A673 (cell line): Measurements from ENCODE around the gene MAN1C1. TPM values are rescaled to one million over a fixed set of nuclear protein-coding genes. Genes with fewer than 3 reads are reported as not detected.
"Not testable (repeated sequence)": the region's sequence is repeated elsewhere in the genome, so short reads cannot be mapped to it uniquely, and the experiment has no call there.

ENCODE experiments used
- BruUV-seq: library from RNA; stranded (reverse); fragments of 400-500 nt; replicated peaks from 2 replicates; lab custom pipeline; 2021; lab: Mats Ljungman, UMichigan
- CTCF ChIA-PET: fragments of 300-600 bp; sonication (Branson Sonifier 250); formaldehyde crosslinking; loops from one replicate; lab custom pipeline; 2022; ENCODE audit warnings: antibody characterized with exemption; lab: Charles Lee
- POLR2A ChIA-PET: fragments of 300-600 bp; sonication (Branson Sonifier 250); formaldehyde crosslinking; loops from one replicate; lab custom pipeline; 2022; ENCODE audit warnings: antibody characterized with exemption; ENCODE audit not compliant: low non-redundant PET; lab: Charles Lee
- DNase-seq: peaks from one replicate; pipeline ENCODE4 v3.0.0-alpha.2; 2015; ENCODE audit warnings: low spot score
- H3K27ac ChIP-seq: fragments of 200-600 bp; sonication (generic); 2 replicates; pipeline ENCODE4 v1.5.1; 2016; ENCODE audit warnings: mixed run types, low read depth, mild to moderate bottlenecking, mixed read lengths, antibody characterized with exemption, low read length; ENCODE audit not compliant: poor library complexity, severe bottlenecking
- H3K27me3 ChIP-seq: fragments of 200-600 bp; sonication (generic); replicated peaks from 2 replicates; pipeline ENCODE4 v1.6.1; 2017; ENCODE audit warnings: mixed run types, low read depth, mild to moderate bottlenecking, mixed read lengths, antibody characterized with exemption, low read length; ENCODE audit not compliant: insufficient read depth, poor library complexity
- H3K36me3 ChIP-seq: fragments of 200-600 bp; sonication (generic); 2 replicates; pipeline ENCODE4 v1.6.1; 2016; ENCODE audit warnings: mixed run types, mild to moderate bottlenecking, mixed read lengths, antibody characterized with exemption, low read length; ENCODE audit not compliant: insufficient read depth, poor library complexity, severe bottlenecking
- H3K4me1 ChIP-seq: fragments of 200-600 bp; sonication (generic); 2 replicates; pipeline ENCODE4 v1.6.1; 2017; ENCODE audit warnings: mixed run types, mild to moderate bottlenecking, mixed read lengths, antibody characterized with exemption, low read length; ENCODE audit not compliant: insufficient read depth, poor library complexity, severe bottlenecking
- H3K4me3 ChIP-seq: fragments of 200-600 bp; sonication (generic); 2 replicates; pipeline ENCODE4 v1.5.1; 2016; ENCODE audit warnings: low read depth, mixed run types, mild to moderate bottlenecking, mixed read lengths, low read length; ENCODE audit not compliant: poor library complexity, severe bottlenecking
- H3K9me3 ChIP-seq: fragments of 200-600 bp; sonication (generic); 2 replicates; pipeline ENCODE4 v1.6.1; 2016; ENCODE audit warnings: mixed run types, low read depth, mild to moderate bottlenecking, mixed read lengths, antibody characterized with exemption, low read length; ENCODE audit not compliant: poor library complexity, severe bottlenecking
- EZH2 ChIP-seq: fragments of 200-600 bp; sonication (generic); IDR thresholded peaks from 2 replicates; pipeline ENCODE4 v1.6.1; 2017; ENCODE audit warnings: borderline replicate concordance, low read depth, mild to moderate bottlenecking, mixed read lengths, antibody characterized with exemption, low read length; ENCODE audit not compliant: poor library complexity, severe bottlenecking
- intact Hi-C: fragments of 100-400 bp; cut with micrococcal nuclease; formaldehyde crosslinking; loops from one replicate; pipeline ENCODE4 v1.10.0; 2022; ENCODE audit not compliant: unreplicated experiment
- total RNA-seq: library from RNA; stranded (reverse); gene quantifications from 2 replicates; pipeline ENCODE4 v1.2.3, GENCODE V29; 2021
- TF ChIP-seq, protein P1 (sequence below): fragments of 300-800, 200-600 bp; sonication (generic); conservative IDR thresholded peaks from 2 replicates; pipeline ENCODE4 v1.5.1; 2017; ENCODE audit warnings: low read depth, mild to moderate bottlenecking, antibody characterized with exemption, low read length, moderate library complexity, mixed read lengths

The MAN1C1 gene
- total RNA-seq, 1 experiment from 2014 or later = 0.21 TPM

DNA sequence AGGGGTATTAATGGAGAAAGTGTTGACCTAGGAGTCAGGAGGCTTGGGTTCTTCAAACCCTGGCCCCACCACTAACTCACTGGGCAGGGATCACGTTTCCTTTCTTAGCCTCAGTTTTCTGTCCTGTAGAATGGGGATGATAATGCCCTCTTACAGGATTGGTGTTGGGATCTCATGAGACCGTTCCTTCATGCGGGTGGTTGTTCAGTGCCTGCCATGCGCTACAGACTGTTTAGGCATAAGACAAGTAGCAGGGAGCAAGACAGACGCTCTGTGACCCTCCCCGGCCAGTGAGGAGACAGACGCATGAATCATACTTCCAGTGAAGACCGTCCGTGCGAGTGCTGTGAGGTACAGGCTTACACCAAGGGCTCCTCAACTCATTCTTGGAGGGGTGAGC lies 81.7 kb downstream of the MAN1C1 start:
- no peaks in the 10 kb centered on the region for H3K36me3 ChIP-seq
- no peak overlapping the region for H3K27ac ChIP-seq
- no peak for DNase-seq
- no peaks in the 10 kb centered on the region for H3K9me3 ChIP-seq
- no peak for TF ChIP-seq EZH2
- TF ChIP-seq, protein P1, sequence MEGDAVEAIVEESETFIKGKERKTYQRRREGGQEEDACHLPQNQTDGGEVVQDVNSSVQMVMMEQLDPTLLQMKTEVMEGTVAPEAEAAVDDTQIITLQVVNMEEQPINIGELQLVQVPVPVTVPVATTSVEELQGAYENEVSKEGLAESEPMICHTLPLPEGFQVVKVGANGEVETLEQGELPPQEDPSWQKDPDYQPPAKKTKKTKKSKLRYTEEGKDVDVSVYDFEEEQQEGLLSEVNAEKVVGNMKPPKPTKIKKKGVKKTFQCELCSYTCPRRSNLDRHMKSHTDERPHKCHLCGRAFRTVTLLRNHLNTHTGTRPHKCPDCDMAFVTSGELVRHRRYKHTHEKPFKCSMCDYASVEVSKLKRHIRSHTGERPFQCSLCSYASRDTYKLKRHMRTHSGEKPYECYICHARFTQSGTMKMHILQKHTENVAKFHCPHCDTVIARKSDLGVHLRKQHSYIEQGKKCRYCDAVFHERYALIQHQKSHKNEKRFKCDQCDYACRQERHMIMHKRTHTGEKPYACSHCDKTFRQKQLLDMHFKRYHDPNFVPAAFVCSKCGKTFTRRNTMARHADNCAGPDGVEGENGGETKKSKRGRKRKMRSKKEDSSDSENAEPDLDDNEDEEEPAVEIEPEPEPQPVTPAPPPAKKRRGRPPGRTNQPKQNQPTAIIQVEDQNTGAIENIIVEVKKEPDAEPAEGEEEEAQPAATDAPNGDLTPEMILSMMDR = no peak
- POLR2A ChIA-PET = no interaction called here
- no TSS peak for BruUV-seq
- H3K4me3 ChIP-seq = no peak overlapping the region
- intact Hi-C loops = no loop called here
- no peaks in the 10 kb centered on the region for H3K27me3 ChIP-seq
- CTCF ChIA-PET = interaction anchor here (0.5 kb wide), 1 partner anchor 576 kb away, joined by 5 read pairs; no protein-coding TSS in a partner anchor
- H3K4me1 ChIP-seq = peaks cover 8% of the 10 kb centered on the region

DNA sequence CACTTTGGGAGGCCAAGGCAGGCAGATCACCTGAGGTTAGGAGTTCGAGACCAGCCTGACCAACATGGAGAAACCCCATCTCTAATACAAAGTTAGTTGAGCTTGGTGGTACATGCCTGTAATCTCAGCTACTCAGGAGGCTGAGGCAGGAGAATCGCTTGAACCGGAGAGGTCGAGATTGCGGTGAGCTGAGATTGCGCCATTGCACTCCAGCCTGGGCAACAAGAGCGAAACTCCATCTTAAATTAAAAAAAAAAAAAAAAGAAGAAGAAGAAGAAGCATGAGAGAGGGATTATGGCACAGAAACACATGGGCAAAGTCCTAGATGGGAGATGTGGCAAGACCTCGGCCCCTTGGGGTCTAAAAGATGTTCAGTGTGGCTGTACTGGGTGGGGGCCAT lies 82.5 kb downstream of the MAN1C1 start:
- CTCF ChIA-PET, H3K4me1 ChIP-seq, H3K9me3 ChIP-seq, H3K27me3 ChIP-seq, H3K4me3 ChIP-seq, BruUV-seq, DNase-seq, POLR2A ChIA-PET, H3K27ac ChIP-seq, intact Hi-C loops, H3K36me3 ChIP-seq: not testable (repeated sequence)

DNA sequence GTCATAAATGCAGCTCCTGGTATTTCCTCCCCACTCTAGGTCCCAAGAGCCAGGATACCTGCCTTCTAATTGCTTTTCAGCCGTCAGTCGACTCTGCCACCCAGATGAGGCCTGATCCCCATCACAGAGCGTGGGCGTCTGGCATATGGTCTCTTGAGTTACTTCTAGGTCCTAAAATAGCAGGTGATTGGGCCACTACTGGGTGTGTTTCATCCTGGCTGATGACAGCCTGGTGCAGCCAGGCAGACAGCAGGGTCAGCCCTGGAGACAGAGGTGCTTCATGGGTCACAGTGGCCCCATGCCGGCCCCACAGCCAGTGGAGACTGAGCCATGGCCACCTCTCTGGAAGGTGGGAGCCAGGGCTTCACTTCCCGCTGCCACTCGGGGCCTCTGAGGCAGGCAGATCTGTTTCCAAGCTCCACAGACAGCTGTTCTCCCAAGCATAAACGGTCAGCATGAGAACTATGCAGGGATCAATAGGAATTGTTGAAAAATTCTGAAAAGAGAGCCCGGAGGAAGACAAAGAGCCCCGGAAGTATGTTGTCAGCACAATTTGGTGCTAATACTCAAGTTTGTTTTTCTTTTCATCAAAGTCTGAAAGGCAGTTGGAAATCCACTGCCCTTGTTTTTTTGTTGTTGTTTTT lies 83.0 kb downstream of the MAN1C1 start:
- TF ChIP-seq EZH2 = no peak
- TF ChIP-seq, protein P1 = no peak
- no peaks in the 10 kb centered on the region for H3K4me1 ChIP-seq
- POLR2A ChIA-PET = no interaction called here
- H3K36me3 ChIP-seq = no peaks in the 10 kb centered on the region
- CTCF ChIA-PET = no interaction called here
- H3K4me3 ChIP-seq = no peak overlapping the region
- H3K27ac ChIP-seq = no peak overlapping the region
- H3K9me3 ChIP-seq = no peaks in the 10 kb centered on the region
- H3K27me3 ChIP-seq = no peaks in the 10 kb centered on the region
- DNase-seq = no peak
- intact Hi-C loops = no loop called here
- BruUV-seq = no TSS peak

DNA sequence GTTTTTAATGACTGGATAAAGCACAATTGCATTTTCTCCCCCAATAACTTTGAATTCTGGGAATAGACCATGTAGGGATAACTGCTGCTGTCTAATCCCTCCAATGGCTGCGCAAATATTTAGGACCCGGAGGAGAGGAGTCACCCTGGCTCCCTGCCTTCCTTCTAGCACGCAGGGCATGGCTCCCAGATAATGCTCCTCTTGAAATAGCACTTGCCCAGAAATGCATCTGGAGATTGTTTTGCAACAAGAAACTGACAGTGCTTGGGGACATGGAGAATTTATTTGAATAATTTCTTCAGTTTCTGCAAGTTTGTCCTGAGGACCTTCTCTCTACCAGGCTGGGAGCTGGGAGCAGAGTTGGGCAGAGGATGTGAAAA lies 83.5 kb downstream of the MAN1C1 start:
- no peak for DNase-seq
- ChIA-PET POLR2A (no interaction called here), CTCF (no interaction called here)
- H3K27me3 ChIP-seq = no peaks in the 10 kb centered on the region
- no peaks in the 10 kb centered on the region for H3K4me1 ChIP-seq
- no peak for TF ChIP-seq EZH2
- TF ChIP-seq, protein P1 = no peak
- H3K4me3 ChIP-seq = no peak overlapping the region
- H3K9me3 ChIP-seq = no peaks in the 10 kb centered on the region
- H3K27ac ChIP-seq = no peak overlapping the region
- intact Hi-C loops = no loop called here
- no TSS peak for BruUV-seq
- H3K36me3 ChIP-seq = no peaks in the 10 kb centered on the region
